K562 (cell line): ENCODE data around the gene TGDS. TPM values are rescaled to one million over a fixed set of nuclear protein-coding genes. Genes with fewer than 3 reads are reported as not detected.

Experiments
- ARID1B ChIP-seq: fragments of 450-650 bp; IDR thresholded peaks from 2 replicates; pipeline ENCODE4 v1.6.1; 2016; ENCODE audit warnings: antibody characterized with exemption, mild to moderate bottlenecking, inconsistent platforms
- BCOR ChIP-seq: fragments of 450-650 bp; IDR thresholded peaks from 2 replicates; pipeline ENCODE4 v1.6.1; 2016
- CTCFL ChIP-seq: IDR thresholded peaks from 2 replicates; pipeline ENCODE4 v1.6.1; 2011; ENCODE audit warnings: borderline replicate concordance, low read depth, mild to moderate bottlenecking, moderate library complexity, low read length; ENCODE audit not compliant: insufficient read depth, poor library complexity, severe bottlenecking
- DPF2 ChIP-seq: fragments of 450-650 bp; IDR thresholded peaks from 2 replicates; pipeline ENCODE4 v1.6.1; 2016
- EHMT2 ChIP-seq: fragments of 450-650 bp; IDR thresholded peaks from 2 replicates; pipeline ENCODE4 v1.6.1; 2018; ENCODE audit warnings: antibody characterized with exemption
- FOXP4 ChIP-seq: sonication (generic); formaldehyde crosslinking; IDR thresholded peaks from 2 replicates; pipeline ENCODE4 v1.8.0; 2022; ENCODE audit warnings: mild to moderate bottlenecking, missing genetic modification reagents, borderline replicate concordance
- GTF2A2 ChIP-seq: IDR thresholded peaks from 2 replicates; pipeline ENCODE4 v1.6.1; 2016; ENCODE audit warnings: mild to moderate bottlenecking, missing genetic modification characterization, missing compliant biosample characterization
- HDAC1 ChIP-seq, 2 experiments: fragments of 450-650 bp; IDR thresholded peaks; 2 replicates each; pipeline ENCODE4 v1.6.1; 2016 to 2017; ENCODE audit warnings: inconsistent platforms in 1 of 2, mild to moderate bottlenecking in 1 of 2, moderate library complexity in 1 of 2
- HOMEZ ChIP-seq: fragments of 250-450 bp; sonication (Bioruptor Pico); IDR thresholded peaks from 2 replicates; pipeline ENCODE4 v1.4.0; 2020; ENCODE audit warnings: mild to moderate bottlenecking, moderate library complexity
- NR2C1 ChIP-seq, 2 experiments: fragments of 450-650 bp; IDR thresholded peaks; 2 replicates each; pipeline ENCODE4 v1.6.1; 2017; ENCODE audit warnings: mild to moderate bottlenecking in 2 of 2, antibody characterized with exemption in 1 of 2, inconsistent platforms in 1 of 2, missing compliant biosample characterization in 1 of 2, missing genetic modification characterization in 1 of 2
- PHB ChIP-seq: fragments of 250-450 bp; sonication (Bioruptor Pico); IDR thresholded peaks from 2 replicates; pipeline ENCODE4 v1.5.0; 2021
- SIN3B ChIP-seq: fragments of 450-650 bp; IDR thresholded peaks from 2 replicates; pipeline ENCODE4 v1.6.1; 2017; ENCODE audit warnings: low read depth, mild to moderate bottlenecking, moderate library complexity
- SMARCC2 ChIP-seq: fragments of 450-650 bp; IDR thresholded peaks from 2 replicates; pipeline ENCODE4 v1.6.1; 2017; ENCODE audit warnings: antibody characterized with exemption, moderate library complexity, mild to moderate bottlenecking, low read depth
- SPI1 ChIP-seq: IDR thresholded peaks from 2 replicates; pipeline ENCODE4 v1.6.1; 2011; ENCODE audit warnings: low read depth, low read length, control low read depth, borderline replicate concordance
- TFAM ChIP-seq: fragments of 250-450 bp; sonication (Bioruptor Pico); conservative IDR thresholded peaks from 2 replicates; pipeline ENCODE4 v1.5.0; 2021; ENCODE audit warnings: mild to moderate bottlenecking, moderate library complexity
- YBX1 ChIP-seq: fragments of 450-650 bp; IDR thresholded peaks from 2 replicates; pipeline ENCODE4 v1.7.1; 2016; ENCODE audit warnings: mild to moderate bottlenecking
- ZFP30 ChIP-seq: fragments of 250-450 bp; sonication (Bioruptor Pico); IDR thresholded peaks from 2 replicates; pipeline ENCODE4 v1.8.0; 2022; ENCODE audit warnings: moderate library complexity, mild to moderate bottlenecking, inconsistent platforms, borderline replicate concordance
- ZFP36 ChIP-seq: fragments of 150-350 bp; IDR thresholded peaks from 2 replicates; pipeline ENCODE4 v1.6.1; 2018; ENCODE audit warnings: low read length, low read depth; ENCODE audit not compliant: partially characterized antibody
- ZNF174 ChIP-seq: fragments of 250-450 bp; sonication (Bioruptor Pico); IDR thresholded peaks from 2 replicates; pipeline ENCODE4 v1.4.0; 2020; ENCODE audit warnings: mild to moderate bottlenecking
- ZNF277 ChIP-seq: fragments of 250-450 bp; sonication (Bioruptor Pico); IDR thresholded peaks from 2 replicates; pipeline ENCODE4 v1.8.0; 2022; ENCODE audit warnings: inconsistent platforms, mild to moderate bottlenecking, moderate library complexity, borderline replicate concordance
- polyA plus RNA-seq, 8 experiments: library from polyadenylated mRNA; depleted of rRNA in 4 of 8; stranded (reverse) in 5 of 8; unstranded in 3 of 8; fragments of >200 nt; fragmentation: Nextera tagmentation in 2 of 8; fragmentation: Illumina TruSeq in 1 of 8; extraction: Ambion mirVana in 2 of 8; extraction: Trizol in 1 of 8; gene quantifications; 2 replicates each; pipeline versions ENCODE4 v1.2.1 to v1.2.3, GENCODE V29; 2011 to 2014; ENCODE audit warnings: inconsistent platforms in 1 of 8, missing spikeins in 1 of 8
- total RNA-seq, 7 experiments: library from RNA; depleted of rRNA in 6 of 7; stranded (reverse); fragments of >200 nt in 6 of 7; fragmentation: Illumina TruSeq in 2 of 7; extraction: Trizol in 2 of 7; gene quantifications; 2 replicates each; pipeline versions ENCODE4 v1.2.1 to v1.2.3, GENCODE V29; 2011 to 2021; ENCODE audit warnings: low replicate concordance in 1 of 7

TGDS gene
- total and polyA plus RNA-seq, 9 of the 15 experiments (the other 6 are each of a cell fraction or from before 2014, with no cell fraction given) = 9.9 to 43.7 (median 21.4) TPM

GRCh38 chr13:94601446-94602431 lies 5.8 kb upstream of the TGDS start, which contains the start of gene GPR180 (continued):
- TF ChIP-seq FOXP4 (CRISPR knock-in tag) = no peak
- TF ChIP-seq SPI1 = 0 out of 2 replicates have a peak, but pooled peaks have one; percentile 1
- TF ChIP-seq GTF2A2 (tag) = no peak
- TF ChIP-seq PHB (CRISPR knock-in tag) = no peak
- no peak for TF ChIP-seq NR2C1 (IDR thresholded peaks at IDR 0.05)
- no peak for TF ChIP-seq NR2C1 (tag; IDR thresholded peaks at IDR 0.05)
- no peak for TF ChIP-seq BCOR
- no peak for TF ChIP-seq TFAM (CRISPR knock-in tag)
- TF ChIP-seq ARID1B = no peak
- no peak for TF ChIP-seq EHMT2
- no peak for TF ChIP-seq SIN3B
- TF ChIP-seq HOMEZ (CRISPR knock-in tag) = no peak
- TF ChIP-seq ZNF174 (CRISPR knock-in tag) = no peak
- no peak; a peak in 2 of 4 replicates for TF ChIP-seq HDAC1 (IDR thresholded peaks at IDR 0.05)
- TF ChIP-seq ZFP30 (CRISPR knock-in tag) = no peak
- no peak for TF ChIP-seq CTCFL
- TF ChIP-seq ZNF277 (CRISPR knock-in tag) = no peak
- no peak for TF ChIP-seq ZFP36
- no peak for TF ChIP-seq YBX1
- no peak for TF ChIP-seq DPF2
- no peak for TF ChIP-seq SMARCC2
